HEK293T (cell line): ENCODE data around the gene SH2D5.

Source experiments
- ARNT ChIP-seq: fragments of 450-650 bp; IDR thresholded peaks from 2 replicates; pipeline ENCODE4 v1.6.1; 2017; ENCODE audit warnings: mild to moderate bottlenecking
- ELF4 ChIP-seq: fragments of 450-650 bp; IDR thresholded peaks from 2 replicates; pipeline ENCODE4 v1.6.1; 2017; ENCODE audit warnings: antibody characterized with exemption
- FOXA1 ChIP-seq: fragments of 450-650 bp; IDR thresholded peaks from 2 replicates; pipeline ENCODE4 v1.6.1; 2016; ENCODE audit warnings: mild to moderate bottlenecking
- FOXK2 ChIP-seq: fragments of 450-650 bp; IDR thresholded peaks from 2 replicates; pipeline ENCODE4 v1.6.1; 2016; ENCODE audit warnings: mild to moderate bottlenecking
- FOXM1 ChIP-seq: fragments of 450-650 bp; IDR thresholded peaks from 2 replicates; pipeline ENCODE4 v1.6.1; 2017; ENCODE audit warnings: mild to moderate bottlenecking, borderline replicate concordance
- L3MBTL2 ChIP-seq: fragments of 450-650 bp; conservative IDR thresholded peaks from 2 replicates; pipeline ENCODE4 v1.6.1; 2016; ENCODE audit warnings: mild to moderate bottlenecking
- NFRKB ChIP-seq: fragments of 450-650 bp; IDR thresholded peaks from 2 replicates; pipeline ENCODE4 v1.6.1; 2016; ENCODE audit warnings: mild to moderate bottlenecking, moderate library complexity
- SP1 ChIP-seq: fragments of 450-650 bp; IDR thresholded peaks from 2 replicates; pipeline ENCODE4 v1.6.1; 2017
- SUZ12 ChIP-seq: fragments of 450-650 bp; IDR thresholded peaks from 2 replicates; pipeline ENCODE4 v1.6.1; 2016; ENCODE audit warnings: mild to moderate bottlenecking
- TARDBP ChIP-seq: fragments of 450-650 bp; IDR thresholded peaks from 2 replicates; pipeline ENCODE4 v1.6.1; 2016

- TF ChIP-seq ELF4 (no peak), FOXK2 (no peak), FOXA1 (no peak), NFRKB (no peak), L3MBTL2 (peak; percentile 65), ARNT (no peak), FOXM1 (no peak), TARDBP (no peak), SUZ12 (no peak), SP1 (no peak)
Observed at GRCh38 chr1:20696397-20697333, 35.8 kb downstream of the SH2D5 start.
